ENCODE data around the gene KRT222.

The KRT222 gene

GRCh38 chr17:40607641-40608040, 57.3 kb downstream of the KRT222 start:
- TF ChIP-seq CTCF (IDR thresholded peaks at IDR 0.05; ENCODE audit: low read depth, low read length), result no peak
- no peaks in the 10 kb centered on the region for H3K36me3 ChIP-seq
- H3K9me3 ChIP-seq, result no peaks in the 10 kb centered on the region; the same call in 1 of the 2 replicates
- no peaks in the 10 kb centered on the region for H3K4me1 ChIP-seq
- H3K27me3 ChIP-seq, result peaks cover 31% of the 10 kb centered on the region
- H3K4me3 ChIP-seq (ENCODE audit: low read depth, low read length), result no peak overlapping the region
- no peak for DNase-seq

- no peak for DNase-seq
- Histone ChIP-seq H3K36me3 (no peaks in the 10 kb centered on the region), H3K9me3 (no peaks in the 10 kb centered on the region; the same call in 1 of the 2 replicates), H3K4me3 (ENCODE audit: low read depth, low read length) (no peak overlapping the region), H3K27me3 (peaks cover 25% of the 10 kb centered on the region), H3K4me1 (no peaks in the 10 kb centered on the region)
- no peak for TF ChIP-seq CTCF (IDR thresholded peaks at IDR 0.05; ENCODE audit: low read depth, low read length)
These were observed 58.2 kb downstream of the KRT222 start for GRCh38 chr17:40606548-40607353.

- Histone ChIP-seq H3K27me3 (peaks cover 20% of the 10 kb centered on the region), H3K9me3 (no peaks in the 10 kb centered on the region; the same call in 1 of the 2 replicates)
- no peak for TF ChIP-seq CTCF (IDR thresholded peaks at IDR 0.05; ENCODE audit: low read depth, low read length)
These were observed 59.7 kb downstream of the KRT222 start for GRCh38 chr17:40605306-40605705.

More at GRCh38 chr17:40605306-40605705, 59.7 kb downstream of the KRT222 start:
- no peaks in the 10 kb centered on the region for H3K4me1 ChIP-seq
- no peaks in the 10 kb centered on the region for H3K36me3 ChIP-seq
- H3K4me3 ChIP-seq (ENCODE audit: low read depth, low read length), result no peak overlapping the region
- no peak for DNase-seq

All from BE2C (cell line).